ENCODE data around the gene LRP2BP.
"Not testable (repeated sequence)": the region's sequence is repeated elsewhere in the genome, so short reads cannot be mapped to it uniquely, and the experiment has no call there.

Gene LRP2BP

DNA sequence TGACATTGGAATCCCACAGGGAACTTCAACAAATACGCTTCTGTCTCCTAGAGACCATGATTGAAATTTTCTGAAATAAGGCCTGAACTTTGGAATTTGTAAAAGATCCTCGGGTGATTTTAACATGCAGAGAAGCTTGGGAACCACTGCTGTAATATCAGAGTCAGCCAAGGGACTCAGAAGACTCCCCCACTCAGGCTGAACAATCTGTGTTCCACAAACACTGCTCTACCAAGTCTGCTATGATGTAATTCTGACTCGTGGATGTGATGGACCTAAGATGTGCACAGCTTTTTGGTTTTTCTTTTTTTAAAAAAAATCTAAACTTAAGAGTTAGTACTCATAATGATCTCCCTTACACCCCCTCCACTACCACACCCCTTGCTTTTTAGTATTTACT lies 26.0 kb downstream of the LRP2BP start:
- intact Hi-C loops (cut with DNase I) = no loop called here
- no peak for DNase-seq

DNA sequence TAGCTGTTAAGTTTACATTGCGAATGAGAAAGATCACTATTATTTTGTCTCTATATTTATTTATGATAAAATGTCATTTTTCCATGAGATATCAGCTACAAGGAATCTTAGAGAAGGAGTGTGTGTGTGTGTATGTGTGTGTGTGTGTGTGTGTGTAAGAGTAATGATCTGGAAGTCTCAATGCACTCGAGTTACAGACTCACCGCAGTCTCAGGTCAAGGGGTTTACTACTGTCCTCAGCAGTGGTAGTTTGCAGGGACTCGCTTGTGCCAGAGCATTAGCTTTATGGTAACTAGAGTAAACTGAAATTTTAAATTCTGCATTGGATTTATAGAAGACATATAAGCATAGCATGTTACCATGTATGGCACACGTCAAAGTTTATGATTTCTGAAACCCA lies 30.8 kb downstream of the LRP2BP start:
- no peak for DNase-seq
- intact Hi-C loops (cut with DNase I) = no loop called here

DNA sequence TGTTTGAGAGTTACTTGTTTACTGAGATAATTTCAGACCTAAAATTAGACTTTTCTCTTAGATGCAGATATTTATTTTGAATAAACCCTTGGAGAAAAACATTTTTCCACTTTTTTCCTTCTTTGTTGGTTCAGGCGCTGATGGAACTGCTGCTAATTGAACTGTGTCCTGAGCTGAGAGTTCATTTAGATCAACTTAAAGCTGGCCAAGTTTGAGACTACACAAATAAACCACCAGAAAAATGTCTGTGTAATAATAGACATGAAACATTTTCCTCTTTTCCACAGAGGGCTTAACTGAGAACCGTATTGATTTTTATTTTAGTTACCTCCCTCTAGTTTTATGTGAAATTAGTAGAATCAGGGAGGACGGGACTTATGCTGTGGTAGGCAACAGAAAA lies 32.5 kb downstream of the LRP2BP start:
- DNase-seq = no peak
- intact Hi-C loops (cut with DNase I) = no loop called here

DNA sequence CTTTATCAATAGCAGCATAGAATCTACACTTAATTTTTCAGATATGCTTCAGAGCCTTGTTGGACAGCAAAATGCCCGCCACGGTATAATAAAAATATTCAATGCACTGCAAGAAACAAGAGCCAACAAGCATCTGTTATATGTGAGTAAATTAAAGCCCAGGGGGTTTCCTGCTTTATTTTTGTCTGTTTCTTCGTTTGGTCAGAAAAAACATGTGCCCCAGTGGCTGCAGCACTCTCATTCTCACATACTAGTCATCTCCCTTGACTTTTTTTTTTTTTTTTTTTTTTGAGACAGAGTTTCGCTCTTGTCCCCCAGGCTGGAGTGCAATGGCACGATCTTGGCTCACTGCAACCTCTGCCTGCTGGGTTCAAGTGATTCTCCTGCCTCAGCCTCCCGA lies 33.2 kb downstream of the LRP2BP start:
- intact Hi-C loops (cut with DNase I) = not testable (repeated sequence)

DNA sequence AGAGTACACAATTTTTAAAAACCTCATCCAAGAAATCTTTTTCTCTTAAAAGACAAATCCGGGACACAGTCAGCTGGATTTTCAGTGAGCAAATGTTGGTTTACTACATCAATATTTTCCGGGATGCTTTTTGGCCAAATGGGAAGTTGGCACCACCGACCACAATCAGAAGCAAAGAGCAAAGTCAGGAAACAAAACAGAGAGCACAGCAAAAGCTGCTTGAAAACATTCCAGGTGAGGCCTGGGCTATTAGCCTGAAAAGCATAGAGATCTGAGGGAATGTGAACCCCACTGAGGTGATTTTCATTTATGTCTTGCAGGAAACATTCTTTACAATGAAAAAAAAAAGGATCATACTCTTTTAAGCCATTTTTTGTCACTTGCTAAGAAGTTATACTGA lies 33.9 kb downstream of the LRP2BP start:
- no peak for DNase-seq
- intact Hi-C loops (cut with DNase I) = no loop called here

More for the DNA sequence above, 33.2 kb downstream of the LRP2BP start:
- DNase-seq = not testable (repeated sequence)

DNA sequence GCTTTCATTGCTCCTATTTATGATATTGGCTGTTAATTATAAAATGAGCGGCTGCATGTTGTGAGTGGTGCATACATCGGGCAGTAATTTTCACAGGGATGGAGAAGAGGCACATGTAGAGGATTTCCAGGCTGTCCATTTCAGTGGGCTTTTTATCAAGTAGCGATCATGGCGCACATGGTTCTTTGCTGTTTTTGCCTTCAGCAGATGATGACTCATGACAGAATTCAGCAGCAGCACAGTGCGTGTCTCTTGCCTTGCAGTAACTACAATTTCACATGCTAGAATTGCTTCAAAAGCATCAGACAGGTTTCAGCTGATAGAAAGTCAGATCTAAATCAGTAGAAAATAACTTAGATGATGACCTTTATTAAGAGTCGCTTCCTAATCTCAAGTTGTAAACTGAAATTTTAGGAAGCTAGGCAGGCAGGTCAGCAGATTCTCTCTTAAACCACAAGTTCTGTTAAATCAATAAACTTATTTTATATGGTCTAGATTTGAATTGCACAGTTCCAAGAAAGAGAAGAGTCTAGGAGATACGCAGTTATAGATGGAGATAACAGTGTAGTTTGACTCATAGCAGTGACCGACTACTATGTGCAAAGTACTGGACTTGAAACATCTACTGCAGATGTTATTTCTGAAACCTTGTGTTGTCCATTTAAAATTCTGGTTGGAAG lies 35.8 kb downstream of the LRP2BP start:
- DNase-seq = no peak
- intact Hi-C loops (cut with DNase I) = no loop called here

DNA sequence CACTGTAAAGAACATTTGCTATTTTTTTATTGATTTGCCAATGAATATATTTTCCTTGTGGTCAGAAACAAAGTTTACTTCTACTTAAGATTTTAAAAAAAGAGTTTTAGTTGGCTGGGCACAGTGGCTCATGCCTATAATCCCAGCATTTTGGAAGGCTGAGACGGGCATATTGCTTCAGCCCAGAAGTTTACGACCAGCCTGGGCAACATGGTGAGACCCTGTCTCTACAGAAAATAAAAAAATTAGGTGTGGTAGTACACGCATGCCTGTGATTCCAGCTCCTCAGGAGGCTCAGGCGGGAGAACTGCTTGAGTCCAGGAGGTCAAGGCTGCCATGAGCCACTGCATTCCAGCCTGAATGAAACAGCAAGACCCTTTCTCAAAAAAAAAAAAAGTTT lies 36.8 kb downstream of the LRP2BP start:
- no peak for DNase-seq
- intact Hi-C loops (cut with DNase I) = no loop called here

DNA sequence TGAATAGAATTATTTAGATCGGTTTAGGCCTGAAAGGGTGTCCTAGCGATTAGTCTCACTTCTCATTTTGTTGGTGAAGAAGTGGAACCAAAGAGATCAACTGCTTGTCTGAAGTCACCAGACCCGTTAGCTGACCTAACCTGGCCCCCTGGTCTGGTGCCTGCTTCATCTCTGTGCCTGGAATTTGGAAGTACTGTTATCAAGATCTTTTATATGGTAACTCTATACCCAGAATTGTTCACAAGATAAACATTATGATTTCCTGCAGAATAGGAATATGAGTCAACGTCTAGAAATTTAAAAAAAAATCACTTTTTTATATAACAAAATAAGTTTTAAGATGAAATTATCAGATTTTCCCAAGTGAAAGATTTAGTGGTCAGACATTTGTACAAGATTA lies 37.2 kb downstream of the LRP2BP start:
- intact Hi-C loops (cut with DNase I) = no loop called here
- no peak for DNase-seq

DNA sequence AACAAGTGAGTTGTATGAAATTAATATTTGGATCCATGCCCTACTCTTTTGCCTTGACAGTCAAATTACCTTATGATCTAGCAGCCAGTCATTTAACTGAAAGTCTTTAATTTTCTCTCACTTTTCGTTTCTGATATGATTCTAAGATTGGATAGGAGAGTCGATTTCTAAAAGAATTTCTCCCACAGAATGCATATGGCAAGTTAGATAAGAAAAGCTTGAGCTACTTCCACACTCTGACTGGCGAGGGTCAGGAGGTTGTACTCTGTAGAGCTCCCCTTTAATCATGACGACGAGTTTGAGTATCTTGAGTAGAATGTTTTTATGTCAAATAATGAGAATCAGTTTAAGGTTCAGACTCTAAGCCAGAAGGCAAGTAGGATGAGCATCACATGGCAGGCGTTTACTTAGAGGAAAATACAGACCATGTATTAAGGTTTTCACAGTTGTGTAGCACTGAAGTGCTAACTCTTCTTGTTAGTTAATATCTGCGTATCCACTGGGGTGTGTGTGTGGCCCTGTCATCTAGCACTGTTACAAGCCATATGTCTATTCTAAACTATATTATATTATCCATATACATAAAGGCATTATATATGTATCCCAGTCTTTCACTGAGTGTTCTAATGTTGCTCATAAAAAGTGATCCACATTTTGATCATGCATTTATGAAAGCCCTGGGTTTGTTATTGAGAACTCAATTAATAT lies 37.8 kb downstream of the LRP2BP start:
- intact Hi-C loops (cut with DNase I) = no loop called here

DNA sequence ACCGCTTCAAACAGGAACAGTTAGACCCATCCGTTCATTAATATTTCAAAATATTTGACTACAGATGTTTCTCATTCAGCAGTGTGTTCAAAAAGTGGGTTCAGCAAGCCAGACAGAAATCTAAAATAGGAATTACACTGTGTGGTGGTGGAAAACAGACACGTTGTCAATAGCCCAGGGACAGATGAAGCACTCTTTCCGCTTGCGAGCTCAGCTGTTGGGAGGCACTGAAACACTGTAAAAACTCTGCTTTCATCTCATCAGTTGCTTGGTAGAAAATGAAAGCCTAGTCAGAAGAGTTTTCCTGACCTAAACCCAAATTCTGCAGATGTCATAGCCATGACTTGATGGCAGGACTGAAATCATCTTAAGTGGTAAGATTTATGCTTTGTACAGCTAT lies 38.5 kb downstream of the LRP2BP start:
- intact Hi-C loops (cut with DNase I) = no loop called here
- DNase-seq = no peak

More for the DNA sequence above, 37.8 kb downstream of the LRP2BP start:
- DNase-seq = no peak

DNA sequence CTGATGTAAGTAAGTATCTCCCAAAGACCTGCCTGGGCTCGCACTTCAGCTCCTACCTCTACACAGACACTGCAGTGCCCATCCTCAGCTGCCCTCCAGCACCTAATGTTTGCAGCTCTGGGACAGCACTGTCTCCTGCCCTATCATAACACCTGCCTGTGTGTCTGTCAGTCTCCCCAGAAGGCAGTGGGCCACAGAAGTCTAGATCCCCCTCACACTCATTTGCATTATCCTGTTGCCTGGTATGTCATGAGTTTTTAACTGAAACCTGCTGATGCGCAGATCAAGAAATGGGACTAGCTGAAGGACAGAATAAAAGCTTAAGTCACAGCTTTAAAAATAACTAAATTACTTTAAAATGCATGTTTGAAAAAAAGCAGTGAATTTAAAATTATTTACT lies 43.0 kb downstream of the LRP2BP start:
- peak in 1 of 10 donors; percentile 38 for DNase-seq
- intact Hi-C loops (cut with DNase I) = no loop called here

DNA sequence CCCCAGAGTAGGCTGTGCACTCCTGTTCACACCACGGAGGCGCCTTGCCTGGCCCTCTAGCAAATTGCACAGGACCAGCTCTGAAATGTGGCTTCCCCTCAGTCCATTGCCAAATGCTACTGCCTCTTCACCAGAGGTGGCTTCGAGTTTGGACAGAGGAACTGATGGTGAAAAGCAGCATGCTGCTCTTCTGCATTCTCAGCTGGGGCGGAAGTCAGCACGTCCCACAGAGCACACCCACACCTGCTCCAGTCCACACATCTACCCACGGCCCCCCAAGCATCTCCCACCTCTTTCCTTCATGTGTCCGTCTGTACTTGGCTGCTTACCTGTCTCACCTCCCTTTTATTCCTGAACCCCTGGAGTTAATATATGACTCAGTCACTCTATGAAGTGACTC lies 43.5 kb downstream of the LRP2BP start:
- peak in 1 of 10 donors; percentile 36 for DNase-seq
- intact Hi-C loops (cut with DNase I) = no loop called here

DNA sequence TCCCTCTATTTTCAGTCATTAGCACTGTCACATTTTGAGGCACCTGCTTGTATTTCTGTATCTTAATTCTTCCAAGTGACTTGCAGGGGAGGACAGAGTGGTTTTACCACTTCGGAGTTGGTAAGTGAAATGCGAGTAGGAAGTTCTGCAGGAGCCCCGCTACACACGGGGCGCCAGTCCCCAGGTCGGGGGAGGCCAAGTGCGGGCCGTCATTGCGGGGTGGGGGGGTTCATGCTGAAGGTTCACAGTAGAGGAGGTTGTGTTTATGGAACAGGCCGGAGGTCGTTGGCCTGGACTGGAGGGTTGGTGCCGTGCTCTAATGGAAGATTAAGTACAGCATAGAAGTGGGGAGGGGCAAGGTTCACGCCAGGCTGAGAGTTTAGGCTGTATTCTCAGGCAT lies 44.0 kb downstream of the LRP2BP start:
- peak in 1 of 10 donors; percentile 77 for DNase-seq

DNA sequence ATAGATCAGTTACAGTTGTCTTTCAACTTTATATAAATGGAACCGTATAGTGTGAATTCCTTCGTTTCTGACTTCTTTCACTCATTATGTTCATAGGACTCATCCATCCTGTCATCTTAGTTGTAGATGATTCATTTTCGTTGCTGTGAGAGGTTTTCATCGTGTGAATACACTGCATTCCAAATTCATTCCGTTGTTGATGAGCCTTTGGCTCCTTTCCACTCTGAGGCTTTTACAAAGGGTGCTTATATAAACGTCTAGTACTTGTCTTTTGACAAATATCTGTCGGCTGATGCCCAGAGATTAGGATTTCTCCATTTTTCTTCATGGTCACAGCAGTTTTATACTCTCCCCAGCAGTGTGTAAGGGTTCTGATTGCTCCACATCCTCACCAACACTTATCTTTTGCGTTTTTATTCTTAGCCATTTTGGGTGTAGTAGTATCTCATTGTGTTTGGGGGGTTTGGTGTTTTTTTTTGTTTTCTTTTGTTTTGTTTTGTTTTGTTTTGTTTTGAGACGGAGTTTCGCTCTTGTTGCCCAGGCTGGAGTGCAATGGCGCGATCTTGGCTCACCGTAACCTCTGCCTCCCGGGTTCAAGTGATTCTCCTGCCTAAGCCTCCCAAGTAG lies 48.6 kb downstream of the LRP2BP start:
- intact Hi-C loops (cut with DNase I) = no loop called here
- DNase-seq = no peak

More for the DNA sequence above, 44.0 kb downstream of the LRP2BP start:
- intact Hi-C loops (cut with DNase I) = no loop called here

DNA sequence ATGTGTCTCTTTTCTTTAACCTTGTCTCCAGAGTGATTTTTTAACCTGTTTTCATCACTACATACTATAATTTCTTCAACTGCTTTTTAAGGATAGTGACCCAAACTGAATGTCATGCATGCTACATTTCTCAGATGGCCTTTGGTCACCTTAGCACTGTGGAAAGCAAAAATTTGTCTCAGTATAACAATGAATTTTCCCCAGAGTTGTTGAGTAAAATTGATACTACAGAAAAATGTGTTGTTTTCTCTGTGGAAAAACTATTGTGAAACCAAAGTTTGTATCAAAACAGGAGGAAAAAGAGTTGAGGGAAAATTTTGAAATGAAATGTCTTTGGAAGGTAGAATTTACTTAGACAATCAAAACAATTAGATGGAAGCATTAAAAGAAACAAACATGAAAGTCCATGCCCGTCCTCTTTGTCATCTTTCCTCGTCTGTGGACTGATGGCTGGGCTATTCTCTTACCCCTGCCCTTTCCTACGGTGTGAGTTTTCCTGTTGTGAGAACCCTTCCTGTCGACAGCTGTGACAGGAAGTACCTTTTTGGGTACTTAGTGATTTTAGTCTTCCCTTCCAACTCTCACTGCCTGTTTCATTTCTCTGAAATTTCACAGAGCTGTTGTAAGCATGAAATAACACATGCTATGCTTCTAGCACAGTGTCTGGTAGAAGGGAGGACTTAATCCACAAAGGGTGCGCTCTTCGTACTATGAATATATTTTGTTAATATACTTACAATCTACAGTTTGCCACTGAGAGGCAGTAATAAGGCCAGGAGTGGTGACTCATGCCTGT lies 50.8 kb downstream of the LRP2BP start:
- intact Hi-C loops (cut with DNase I) = no loop called here
- DNase-seq = no peak

DNA sequence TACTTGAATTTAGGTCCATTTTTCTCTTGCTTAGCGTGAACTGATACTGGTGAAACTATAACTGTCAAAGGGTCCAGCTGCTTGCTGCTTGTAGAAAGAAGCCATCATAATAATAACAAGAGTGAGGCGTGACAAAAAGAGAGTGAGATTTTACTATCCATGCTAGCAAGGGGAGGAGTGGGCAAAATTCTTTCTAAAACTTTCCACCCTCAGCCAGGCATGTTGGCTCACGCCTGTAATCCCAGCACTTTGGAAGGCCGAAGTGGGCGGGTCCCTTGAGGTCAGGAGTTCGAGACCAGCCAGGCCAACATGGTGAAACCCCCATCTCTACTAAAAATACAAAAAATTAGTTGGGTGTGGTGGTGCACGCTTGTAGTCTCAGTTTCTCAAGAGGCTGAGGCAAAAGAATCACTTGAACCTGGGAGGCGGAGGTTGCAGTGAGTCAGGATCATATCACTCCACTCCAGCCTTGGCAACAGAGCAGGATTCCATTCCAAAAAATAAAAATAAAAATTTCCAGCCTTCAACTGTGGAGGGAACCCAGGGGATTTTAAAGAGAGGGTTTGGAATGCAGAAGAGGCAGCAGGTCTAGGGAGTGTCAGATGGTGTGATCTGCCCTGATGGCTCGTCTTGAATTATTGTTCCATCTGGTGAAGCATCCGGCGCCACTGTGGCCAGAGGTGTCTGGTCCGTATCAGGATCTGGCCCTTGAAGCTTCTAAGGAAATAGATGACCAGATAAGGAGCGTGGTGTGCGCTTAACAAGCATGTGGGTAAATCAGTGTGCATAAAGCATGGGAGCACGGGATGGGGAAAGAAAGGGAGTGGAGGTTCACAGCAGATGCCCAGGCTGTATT lies 51.8 kb downstream of the LRP2BP start:
- no peak for DNase-seq

DNA sequence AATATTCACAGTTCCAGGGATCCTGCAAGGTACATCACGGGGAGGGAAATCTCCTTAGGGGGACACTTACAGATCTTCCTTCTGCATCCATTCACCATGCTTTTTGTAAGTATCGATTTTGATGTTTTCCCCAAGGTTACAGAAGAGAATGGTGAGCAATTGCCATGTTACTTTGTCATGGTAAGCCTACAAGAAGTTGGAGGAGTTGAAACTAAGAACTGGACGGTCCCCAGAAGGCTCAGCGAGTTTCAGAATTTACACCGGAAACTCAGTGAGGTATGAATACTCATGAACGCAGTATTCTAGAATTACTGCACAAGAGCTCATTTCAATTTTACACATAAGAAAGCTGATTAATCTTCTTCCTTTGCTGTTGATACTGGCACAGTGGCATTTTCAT lies 53.9 kb downstream of the LRP2BP start:
- intact Hi-C loops (cut with DNase I) = no loop called here
- DNase-seq = no peak

More for the DNA sequence above, 51.8 kb downstream of the LRP2BP start:
- intact Hi-C loops (cut with DNase I) = no loop called here

DNA sequence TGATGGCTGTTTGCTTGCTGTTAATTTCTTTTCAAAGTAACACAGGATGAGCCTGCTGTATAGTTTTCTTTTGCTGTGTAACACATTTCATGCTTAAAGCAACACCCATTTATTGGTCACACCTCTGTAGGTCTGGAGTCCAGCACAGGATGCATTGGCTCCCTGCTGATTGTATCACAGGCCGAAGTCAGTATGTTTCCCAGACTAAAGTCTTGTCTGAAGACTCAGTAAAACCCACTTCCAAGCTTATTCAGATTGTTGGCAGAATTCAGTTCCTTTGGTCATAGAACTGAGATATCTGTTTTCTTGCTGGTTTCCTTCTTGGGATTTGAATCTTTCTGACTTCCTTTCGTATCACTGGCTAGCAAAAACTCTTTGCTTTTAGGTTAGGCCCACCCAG lies 54.3 kb downstream of the LRP2BP start:
- intact Hi-C loops (cut with DNase I) = no loop called here
- DNase-seq = no peak

DNA sequence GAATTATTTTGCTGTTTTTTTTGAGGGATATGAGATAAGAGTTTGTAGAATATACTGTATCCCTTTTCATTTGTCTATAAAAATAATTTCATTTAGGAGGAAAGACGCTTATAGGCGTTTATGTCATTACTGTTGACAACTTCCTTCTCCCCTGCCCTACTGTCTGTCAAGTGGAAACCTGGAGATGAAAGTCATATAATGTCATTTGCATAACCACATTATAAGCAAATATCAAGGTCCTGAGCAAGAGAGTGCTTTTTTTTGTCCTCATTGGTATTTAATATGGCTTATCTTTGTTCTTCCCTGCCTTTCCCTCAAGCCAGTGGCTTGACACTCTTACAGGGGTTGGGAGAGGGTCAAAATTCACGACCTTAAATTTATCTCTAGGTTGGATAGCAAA lies 55.8 kb downstream of the LRP2BP start:
- intact Hi-C loops (cut with DNase I) = no loop called here
- no peak for DNase-seq

DNA sequence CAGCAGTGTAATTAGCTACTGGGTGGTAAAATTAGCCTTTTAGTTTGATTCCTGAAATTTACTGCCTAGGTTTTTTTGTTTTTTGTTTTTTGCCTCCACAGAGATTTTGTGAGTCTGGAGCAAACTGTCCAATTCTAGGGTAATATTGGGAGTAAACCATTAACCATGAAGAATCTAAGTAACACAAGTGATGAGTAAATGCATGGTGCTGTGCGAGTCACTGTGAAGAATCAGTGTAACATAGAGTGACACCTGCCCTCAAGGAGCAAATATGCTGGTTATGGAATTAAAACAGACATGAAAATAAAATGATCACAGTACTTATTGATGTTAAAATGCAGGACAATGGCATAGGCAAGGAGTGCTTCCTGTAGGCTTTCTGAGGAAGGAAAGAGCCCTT lies 60.1 kb downstream of the LRP2BP start:
- intact Hi-C loops (cut with DNase I) = no loop called here
- DNase-seq = no peak

Data from posterior cingulate gyrus (tissue), 11 donors.